K562 (cell line): ENCODE results near the gene INTS6. TPM values are rescaled to one million over a fixed set of nuclear protein-coding genes. Genes with fewer than 3 reads are reported as not detected.

ENCODE experiments used
- ASH1L ChIP-seq: fragments of 450-650 bp; IDR thresholded peaks from 2 replicates; pipeline ENCODE4 v1.6.1; 2018; ENCODE audit warnings: borderline replicate concordance, mild to moderate bottlenecking, low read depth; ENCODE audit not compliant: partially characterized antibody
- CBFB ChIP-seq: sonication (generic); formaldehyde crosslinking; IDR thresholded peaks from 2 replicates; pipeline ENCODE4 v1.4.0; 2020; ENCODE audit warnings: mild to moderate bottlenecking, missing genetic modification reagents
- KLF13 ChIP-seq: fragments of 450-650 bp; IDR thresholded peaks from 2 replicates; pipeline ENCODE4 v1.6.1; 2016; ENCODE audit warnings: missing genetic modification characterization, low read depth, mild to moderate bottlenecking, missing compliant biosample characterization, moderate library complexity, borderline replicate concordance
- MNT ChIP-seq, 2 experiments: fragments of 450-650 bp; conservative IDR thresholded peaks; 2 replicates each; pipeline ENCODE4 v1.6.1; 2017; ENCODE audit warnings: mild to moderate bottlenecking in 2 of 2, moderate library complexity in 2 of 2
- NR1H2 ChIP-seq: sonication (generic); formaldehyde crosslinking; IDR thresholded peaks from 2 replicates; pipeline ENCODE4 v1.4.0; 2020; ENCODE audit warnings: mild to moderate bottlenecking, missing genetic modification reagents
- ZBTB40 ChIP-seq, 2 experiments: fragments of 450-650 bp in 1 of 2; sonication (generic) in 1 of 2; formaldehyde crosslinking in 1 of 2; IDR thresholded peaks; 2 replicates each; pipeline versions ENCODE4 v1.7.1 to v1.9.0; 2016 to 2022; ENCODE audit warnings: inconsistent platforms in 1 of 2, mild to moderate bottlenecking in 1 of 2, missing genetic modification reagents in 1 of 2
- ZNF41 ChIP-seq: fragments of 250-450 bp; sonication (Bioruptor Pico); conservative IDR thresholded peaks from 2 replicates; pipeline ENCODE4 v1.4.0; 2020; ENCODE audit warnings: mild to moderate bottlenecking
- polyA plus RNA-seq, 8 experiments: library from polyadenylated mRNA; depleted of rRNA in 4 of 8; stranded (reverse) in 5 of 8; unstranded in 3 of 8; fragments of >200 nt; fragmentation: Nextera tagmentation in 2 of 8; fragmentation: Illumina TruSeq in 1 of 8; extraction: Ambion mirVana in 2 of 8; extraction: Trizol in 1 of 8; gene quantifications; 2 replicates each; pipeline versions ENCODE4 v1.2.1 to v1.2.3, GENCODE V29; 2011 to 2014; ENCODE audit warnings: inconsistent platforms in 1 of 8, missing spikeins in 1 of 8
- total RNA-seq, 7 experiments: library from RNA; depleted of rRNA in 6 of 7; stranded (reverse); fragments of >200 nt in 6 of 7; fragmentation: Illumina TruSeq in 2 of 7; extraction: Trizol in 2 of 7; gene quantifications; 2 replicates each; pipeline versions ENCODE4 v1.2.1 to v1.2.3, GENCODE V29; 2011 to 2021; ENCODE audit warnings: low replicate concordance in 1 of 7

INTS6 gene
- total and polyA plus RNA-seq, 9 of the 15 experiments (the other 6 are each of a cell fraction or from before 2014, with no cell fraction given), result 3.7 to 29.8 (median 16.1) TPM

GRCh38 chr13:51346397-51346796 lies 106.4 kb downstream of the INTS6 start (continued):
- TF ChIP-seq ZBTB40 (IDR thresholded peaks at IDR 0.05) (no peak), ZBTB40 (CRISPR knock-in tag; IDR thresholded peaks at IDR 0.05) (no peak), KLF13 (no peak), ASH1L (no peak), MNT (conservative IDR thresholded peaks at IDR 0.05) (no peak), NR1H2 (CRISPR knock-in tag) (no peak), CBFB (no peak), ZNF41 (CRISPR knock-in tag) (no peak)
